ENCODE data around the gene ZNF567.
A peak's percentile ranks its signal among the peaks of the same experiment; 100 is the strongest.

Gene ZNF567

GRCh38 chr19:36687214-36688056 is at the start of gene ZNF567:
Gene ZNF567 (plus strand): TSS chr19:36687612. CDS start chr19:36694868, 7,256 bp downstream.
- H3K4me3 ChIP-seq (ENCODE audit: low read depth, low read length) = peak within 1 kb of the TSS; percentile 91
- DNase-seq (ENCODE audit: low read depth) = peak; percentile 89
- TF ChIP-seq CTCF (IDR thresholded peaks at IDR 0.05; ENCODE audit: low read depth, low read length, missing control alignments) = no peak
- in situ Hi-C loops (cut with HindIII; ENCODE audit: low sequenced_read_pairs) = no loop called here

- H3K4me3 ChIP-seq (ENCODE audit: low read depth, low read length) = no peak overlapping the region
- in situ Hi-C loops (cut with HindIII; ENCODE audit: low sequenced_read_pairs) = no loop called here
- DNase-seq (ENCODE audit: low read depth) = no peak
- TF ChIP-seq CTCF (IDR thresholded peaks at IDR 0.05; ENCODE audit: low read depth, low read length, missing control alignments) = no peak
These were observed 48.4 kb upstream of the ZNF567 start for GRCh38 chr19:36638862-36639510.

GRCh38 chr19:36646746-36647145 is 40.7 kb upstream of the ZNF567 start:
- no peak for DNase-seq (ENCODE audit: low read depth)
- no peak for TF ChIP-seq CTCF (IDR thresholded peaks at IDR 0.05; ENCODE audit: low read depth, low read length, missing control alignments)
- no peak overlapping the region for H3K4me3 ChIP-seq (ENCODE audit: low read depth, low read length)
- in situ Hi-C loops (cut with HindIII; ENCODE audit: low sequenced_read_pairs) = no loop called here

- no peak for DNase-seq (ENCODE audit: low read depth)
- no peak for TF ChIP-seq CTCF (IDR thresholded peaks at IDR 0.05; ENCODE audit: low read depth, low read length, missing control alignments)
- in situ Hi-C loops (cut with HindIII; ENCODE audit: low sequenced_read_pairs) = no loop called here
- H3K4me3 ChIP-seq (ENCODE audit: low read depth, low read length) = no peak overlapping the region
These were observed 34.5 kb upstream of the ZNF567 start for GRCh38 chr19:36652958-36653357.

GRCh38 chr19:36665832-36666231 is 21.6 kb upstream of the ZNF567 start:
- in situ Hi-C loops (cut with HindIII; ENCODE audit: low sequenced_read_pairs) = no loop called here
- peak overlapping the region; percentile 96 for H3K4me3 ChIP-seq (ENCODE audit: low read depth, low read length)
- no peak for DNase-seq (ENCODE audit: low read depth)
- TF ChIP-seq CTCF (IDR thresholded peaks at IDR 0.05; ENCODE audit: low read depth, low read length, missing control alignments) = no peak

- no peak for TF ChIP-seq CTCF (IDR thresholded peaks at IDR 0.05; ENCODE audit: low read depth, low read length, missing control alignments)
- no peak overlapping the region for H3K4me3 ChIP-seq (ENCODE audit: low read depth, low read length)
- no peak for DNase-seq (ENCODE audit: low read depth)
- in situ Hi-C loops (cut with HindIII; ENCODE audit: low sequenced_read_pairs) = no loop called here
These were observed 18.8 kb upstream of the ZNF567 start for GRCh38 chr19:36668646-36669045.

Data from astrocyte of the cerebellum (primary cell).